Measurements from ENCODE around the gene RGS7BP. TPM values are rescaled to one million over a fixed set of nuclear protein-coding genes. Genes with fewer than 3 reads are reported as not detected.

The RGS7BP gene
- 0.20 and 0.22 TPM in 2 replicates for total RNA-seq

DNA sequence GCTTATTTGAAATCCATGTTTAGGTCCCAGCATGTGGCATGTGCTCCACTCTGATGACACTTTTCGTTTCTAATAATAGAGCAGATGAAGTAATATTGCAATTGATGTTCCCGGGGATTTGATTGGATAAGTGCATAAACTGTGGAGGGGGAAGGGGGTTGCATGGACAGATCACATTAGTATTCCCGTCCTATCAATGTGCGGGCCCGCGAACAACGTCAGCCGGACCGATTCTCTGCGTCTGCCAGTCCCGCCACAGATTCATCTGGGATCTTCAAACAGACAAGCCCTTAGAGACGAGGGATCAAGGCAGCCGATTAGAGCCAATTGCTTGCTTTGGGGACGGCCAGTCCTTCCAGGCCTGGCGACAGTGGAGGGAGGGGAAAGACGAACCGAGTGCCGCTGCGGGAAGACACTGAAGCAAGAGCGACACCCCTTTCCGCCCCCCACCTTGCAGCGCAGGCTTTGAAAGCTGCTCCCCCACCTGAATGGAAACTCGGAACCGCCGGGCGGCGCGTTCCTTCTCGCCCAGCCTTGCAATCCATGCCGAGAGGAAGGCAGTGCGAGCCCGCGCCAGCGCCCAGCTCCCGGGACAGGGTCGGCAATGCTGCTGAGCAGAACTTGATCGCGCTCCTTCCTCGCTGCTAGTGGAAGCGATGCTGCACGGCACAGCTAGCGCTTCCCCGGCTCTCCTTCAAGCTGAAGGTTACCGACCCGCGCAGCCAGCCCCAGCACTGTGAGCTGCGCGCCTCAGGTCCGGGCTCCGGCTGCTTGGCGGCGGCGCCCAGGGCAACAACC lies at the start of gene RGS7BP:
Gene RGS7BP (plus strand): TSS at position 247 of the 798 bp plus-strand sequence. CDS start 610 bp downstream, outside the sequence.
- DNase-seq (ENCODE audit: low read depth in 2 of 2): peak; percentile 27 to 52

DNA sequence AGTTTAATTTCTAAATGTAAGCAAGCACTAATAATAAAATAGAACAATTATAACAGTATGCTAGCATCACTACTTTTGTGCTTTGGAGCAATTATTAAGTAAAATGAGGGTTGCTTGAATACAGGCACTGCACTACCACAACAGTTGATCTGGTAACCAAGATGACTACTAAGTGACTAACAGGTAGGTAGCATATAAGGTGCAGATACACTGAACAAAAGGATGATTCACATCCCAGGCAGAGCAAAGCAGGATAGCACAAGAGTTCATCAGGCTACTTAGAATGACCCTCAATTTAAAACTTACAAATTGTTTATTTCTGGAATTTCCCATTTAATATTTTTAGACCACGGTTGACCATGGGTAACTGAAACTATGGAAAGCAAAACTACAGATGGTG lies 48.0 kb upstream of the RGS7BP start:
- no peak for DNase-seq (ENCODE audit: low read depth in 2 of 2)

DNA sequence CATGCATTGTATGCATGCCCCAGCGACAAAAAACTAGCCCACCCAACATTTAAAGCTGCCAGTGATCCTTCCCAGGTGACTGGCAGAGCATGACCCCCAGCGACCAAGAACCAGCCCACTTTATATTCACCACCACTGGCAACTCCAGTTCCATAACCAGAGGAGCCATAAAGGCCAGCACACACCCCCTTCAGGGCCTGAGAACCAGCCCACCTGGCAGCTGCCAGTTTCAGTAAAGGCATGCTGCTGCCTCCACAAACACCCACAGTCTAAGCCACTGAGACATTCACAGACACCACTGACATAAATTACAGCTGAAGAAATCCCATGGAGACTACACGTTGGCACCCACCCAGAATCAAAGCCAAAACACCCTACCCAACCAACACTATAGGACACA lies 46.9 kb upstream of the RGS7BP start:
- no peak for DNase-seq (ENCODE audit: low read depth in 2 of 2)

DNA sequence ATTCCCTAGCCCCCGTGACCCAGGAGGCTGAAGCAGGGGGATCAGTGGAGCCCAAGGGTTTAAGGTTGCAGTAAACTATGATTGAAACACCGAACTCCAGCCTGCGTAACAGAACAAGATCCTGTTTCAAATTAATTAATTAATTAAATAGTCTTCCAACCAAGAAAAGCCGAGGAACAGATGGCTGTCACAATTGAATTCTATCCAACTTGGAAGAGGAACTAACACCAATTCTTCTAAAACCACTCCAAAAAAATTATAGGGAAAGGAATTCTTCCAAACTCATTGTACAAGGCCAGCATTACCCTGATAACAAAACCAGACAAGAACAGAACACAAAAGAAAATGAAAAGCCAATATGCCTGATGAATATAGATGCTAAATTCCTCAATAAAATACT lies 43.4 kb upstream of the RGS7BP start:
- DNase-seq (ENCODE audit: low read depth in 2 of 2): no peak

DNA sequence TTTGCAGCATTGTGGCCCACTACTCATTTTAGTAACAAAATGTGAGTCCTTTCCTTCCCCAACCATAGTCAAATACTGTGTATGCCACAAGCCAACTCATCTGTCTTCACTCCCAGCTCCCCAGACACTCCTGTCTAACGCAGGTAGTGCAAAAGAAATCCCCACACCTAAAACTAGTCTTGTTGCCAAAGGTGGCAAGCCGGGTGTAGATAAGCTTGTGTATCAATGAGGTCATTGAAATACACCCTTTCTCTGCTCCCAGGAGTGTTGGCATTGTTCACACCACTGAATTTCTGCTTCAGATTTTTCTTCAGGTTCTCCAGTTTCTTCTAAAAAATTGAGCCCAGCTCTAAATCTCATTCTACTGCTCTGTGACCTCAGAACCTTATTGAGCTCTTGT lies 19.7 kb upstream of the RGS7BP start:
- no peak for DNase-seq (ENCODE audit: low read depth in 2 of 2)

DNA sequence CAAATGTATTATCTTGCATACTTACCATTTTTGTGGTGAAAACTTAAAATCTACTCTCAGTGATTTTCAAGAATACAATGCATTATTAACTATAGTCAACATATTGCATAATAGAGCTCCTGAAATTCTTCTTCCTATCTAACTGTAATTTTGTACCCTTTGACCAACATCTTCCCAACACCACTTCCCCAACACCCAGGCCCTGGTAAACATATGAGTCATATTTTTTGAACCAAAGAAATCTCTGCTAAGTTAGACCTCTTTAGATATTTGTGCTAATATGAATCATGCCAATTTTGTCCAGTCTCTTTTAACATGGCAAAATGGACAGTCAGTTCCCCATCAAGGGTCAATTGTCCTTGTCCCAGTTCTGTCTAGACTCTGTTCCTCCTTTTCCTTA lies 18.5 kb upstream of the RGS7BP start:
- no peak for DNase-seq (ENCODE audit: low read depth in 2 of 2)

DNA sequence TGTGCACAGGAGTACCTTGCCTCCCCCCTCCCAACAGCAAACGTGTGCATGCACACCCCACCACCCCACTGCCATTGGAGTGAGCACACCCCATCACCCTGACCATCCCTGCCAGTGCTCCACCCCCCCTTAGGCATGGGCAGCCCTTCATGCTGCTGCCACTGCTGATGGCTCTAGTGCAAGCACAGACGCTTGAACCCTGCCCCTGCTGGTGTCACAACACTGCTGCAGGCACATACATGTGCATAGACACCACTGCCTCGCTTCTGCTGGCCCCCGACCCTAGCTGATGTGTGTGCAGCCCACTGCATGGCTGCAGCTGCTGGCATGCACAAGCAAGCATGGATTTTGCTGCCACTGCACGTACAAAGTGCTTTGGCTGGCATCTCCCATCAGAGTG lies 16.0 kb upstream of the RGS7BP start:
- no peak for DNase-seq (ENCODE audit: low read depth in 2 of 2)

DNA sequence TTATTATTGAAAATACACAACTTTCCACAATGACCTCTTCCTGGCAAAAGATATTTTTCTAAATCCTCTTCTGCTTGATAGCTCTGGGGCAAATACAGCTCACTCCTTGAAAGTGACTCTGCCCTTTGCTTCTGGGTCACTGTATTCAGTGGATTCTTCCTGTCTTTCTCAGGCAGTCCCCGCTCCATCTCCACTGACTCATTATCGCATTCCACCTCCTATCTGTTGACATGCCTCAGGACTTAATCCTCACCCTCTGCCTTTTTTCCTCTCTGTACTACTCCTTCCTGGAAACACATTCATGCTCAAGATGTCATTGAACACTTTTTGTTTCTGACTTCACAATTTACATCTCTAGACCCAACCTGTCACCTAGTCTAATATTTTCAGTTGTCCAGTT lies 8.4 kb upstream of the RGS7BP start:
- DNase-seq (ENCODE audit: low read depth in 2 of 2): no peak

DNA sequence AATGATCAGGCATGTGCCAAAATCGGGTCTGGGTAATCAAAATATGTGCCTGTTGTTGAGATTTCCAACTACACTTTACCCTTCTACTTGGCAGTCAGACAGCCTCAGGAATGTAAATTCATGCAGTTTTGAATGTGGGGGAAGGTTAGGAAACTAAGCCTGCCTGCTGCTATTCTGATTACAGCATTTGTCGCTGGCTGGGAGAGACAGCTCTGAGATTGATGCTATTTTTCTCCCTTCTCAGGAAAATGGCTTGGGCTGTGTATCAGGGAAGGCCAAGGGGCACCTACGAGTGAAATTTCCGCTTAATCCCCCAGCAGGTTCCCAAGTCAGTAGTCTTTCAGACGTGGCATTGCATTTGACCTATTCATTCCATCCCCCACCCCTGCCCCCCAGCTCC lies 3.6 kb upstream of the RGS7BP start:
- peak in 1 of 2 donors; percentile 9 for DNase-seq (ENCODE audit: low read depth in 2 of 2)

DNA sequence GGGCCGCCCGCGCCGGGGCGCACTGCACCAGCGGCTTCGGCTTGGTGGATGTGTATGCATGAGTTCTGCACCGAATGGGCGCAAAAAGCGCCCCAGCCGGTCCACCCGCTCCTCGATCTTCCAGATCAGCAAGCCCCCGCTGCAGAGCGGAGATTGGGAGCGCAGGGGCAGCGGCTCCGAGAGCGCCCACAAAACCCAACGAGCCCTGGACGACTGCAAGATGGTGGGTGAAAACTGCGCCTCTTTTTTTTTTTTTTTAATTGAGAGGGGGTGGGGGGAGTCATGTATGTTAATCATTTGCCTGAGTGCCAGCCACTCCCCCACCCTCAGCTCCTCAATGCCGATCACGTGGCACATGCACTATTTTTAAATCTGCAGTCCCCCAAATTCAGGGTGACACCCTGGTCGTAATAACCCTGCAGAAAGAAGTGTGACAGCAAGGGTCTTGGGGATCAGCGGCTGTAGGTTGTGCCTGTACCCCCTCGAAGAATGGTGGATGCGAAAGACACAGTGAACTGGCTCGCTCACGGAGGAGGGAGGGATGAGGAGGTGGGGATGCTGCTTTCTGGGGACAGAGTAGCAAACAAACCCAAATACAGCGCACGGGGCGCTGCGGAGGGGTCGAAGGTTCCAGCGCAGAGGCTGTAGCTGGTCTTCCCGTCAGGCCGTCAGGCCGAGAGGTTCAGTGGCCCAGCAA lies 900 bp downstream of the RGS7BP start:
- no peak for DNase-seq (ENCODE audit: low read depth in 2 of 2)

DNA sequence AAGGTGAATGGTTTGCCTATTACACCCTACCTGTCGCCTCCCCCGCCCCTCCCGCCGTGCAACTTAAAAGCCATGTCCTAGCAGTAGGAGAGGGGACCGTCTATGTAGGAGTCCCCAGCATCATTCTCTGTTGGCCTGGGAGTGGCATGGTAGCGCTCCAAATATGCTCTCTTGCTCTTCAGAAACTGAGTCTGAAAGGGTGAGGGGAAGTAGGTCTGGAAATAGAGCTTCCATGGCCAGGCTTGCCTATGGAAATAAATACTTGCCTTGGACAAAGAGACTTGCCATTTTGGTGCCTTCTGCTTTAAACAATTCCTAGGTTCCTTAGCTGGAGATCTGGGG lies 1.4 kb downstream of the RGS7BP start:
- DNase-seq (ENCODE audit: low read depth in 2 of 2): no peak

DNA sequence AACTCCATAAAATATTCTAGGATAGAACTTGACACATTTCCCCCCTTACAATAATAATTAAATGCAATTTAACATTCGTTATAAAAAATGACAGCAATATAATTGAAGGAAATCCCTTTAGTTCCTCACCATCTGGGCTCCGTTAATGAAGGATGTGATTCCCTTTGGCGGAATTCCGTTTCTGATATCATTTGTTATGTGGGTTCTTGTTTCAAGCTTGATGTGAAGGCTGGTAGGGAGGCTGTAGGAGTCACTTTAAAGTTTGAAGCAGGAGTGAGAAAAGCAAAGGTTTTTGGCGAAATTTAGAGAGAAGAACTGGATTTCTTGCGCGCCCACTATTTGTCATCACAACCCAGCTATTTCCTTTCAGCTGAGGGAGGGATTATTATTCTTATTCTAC lies 4.0 kb downstream of the RGS7BP start:
- peak in 1 of 2 donors; percentile 87 for DNase-seq (ENCODE audit: low read depth in 2 of 2)

DNA sequence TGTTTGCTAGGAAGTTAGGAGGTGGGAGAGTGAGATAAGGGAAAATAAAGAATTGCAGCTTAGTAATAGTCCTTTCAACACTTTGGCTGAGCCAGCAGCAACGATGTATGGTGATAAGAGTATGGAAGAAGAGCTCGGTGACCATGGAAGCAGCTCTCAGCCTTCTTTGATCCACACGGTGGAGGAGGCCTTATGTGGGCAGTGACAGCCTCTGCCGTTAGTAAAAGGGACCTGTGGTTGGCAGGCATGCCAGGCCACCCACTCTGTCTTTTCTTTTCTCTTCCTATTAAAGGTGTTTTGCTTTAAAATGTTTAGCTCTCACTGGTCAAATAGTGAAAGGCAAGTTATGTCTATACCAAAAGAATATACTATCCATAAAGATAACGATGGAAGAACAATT lies 7.7 kb downstream of the RGS7BP start:
- DNase-seq (ENCODE audit: low read depth in 2 of 2): no peak

DNA sequence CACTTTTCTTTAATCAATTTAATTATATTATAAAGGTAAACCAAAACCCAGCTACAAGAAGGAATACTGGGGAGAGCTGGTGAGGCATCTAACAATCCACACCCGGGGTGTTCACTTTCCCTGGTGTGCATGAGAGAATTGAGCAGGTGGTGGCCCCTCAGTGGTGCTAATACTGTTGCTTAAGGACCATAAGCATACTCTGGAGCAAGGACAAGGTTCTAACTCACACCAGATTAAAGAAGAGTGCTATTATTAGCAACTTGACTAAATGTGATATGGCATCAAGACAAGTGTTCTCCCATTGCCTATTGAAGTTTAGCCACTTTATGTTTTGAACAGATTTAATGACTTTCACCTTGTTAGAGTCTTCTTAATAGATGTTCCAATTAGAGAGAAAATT lies 8.8 kb downstream of the RGS7BP start:
- DNase-seq (ENCODE audit: low read depth in 2 of 2): no peak

DNA sequence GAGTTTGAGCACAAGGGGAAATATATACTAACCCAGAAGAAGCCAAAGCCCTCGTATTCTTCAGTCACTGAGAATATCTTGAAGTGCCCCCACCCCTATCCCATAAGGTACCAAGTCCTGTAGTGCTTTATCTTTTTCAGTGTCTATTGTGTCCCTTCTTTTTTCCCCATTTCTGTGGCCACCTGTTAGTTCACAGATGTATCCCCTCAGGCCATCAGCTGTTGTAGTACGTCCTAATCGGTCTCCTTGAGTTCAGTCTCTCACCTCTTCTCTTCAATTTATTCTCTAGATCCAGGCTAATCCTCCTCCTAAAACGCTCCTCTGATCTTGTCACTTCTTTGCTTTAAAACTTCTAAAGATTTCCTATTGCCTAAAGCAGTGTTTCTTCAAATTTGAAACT lies 10.4 kb downstream of the RGS7BP start:
- DNase-seq (ENCODE audit: low read depth in 2 of 2): no peak

DNA sequence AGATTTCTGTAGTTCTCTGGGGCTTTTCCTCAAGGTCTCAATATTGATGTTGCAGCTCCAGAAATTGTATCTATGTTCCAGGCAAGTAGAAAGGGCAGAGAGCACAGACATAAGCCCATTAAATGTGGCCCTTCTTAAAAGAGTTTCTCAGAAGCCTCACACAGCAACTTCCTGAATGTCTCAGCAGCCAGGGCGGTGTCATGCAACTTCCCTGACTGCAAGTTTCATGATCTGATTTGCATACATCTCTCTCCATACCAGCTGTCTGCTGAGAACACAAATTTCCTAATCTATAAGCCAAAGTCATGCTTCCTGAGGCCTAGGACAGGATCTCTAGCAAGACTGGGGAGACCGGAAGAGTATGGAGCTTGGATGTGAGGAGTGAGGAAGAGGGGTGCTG lies 13.0 kb downstream of the RGS7BP start:
- no peak for DNase-seq (ENCODE audit: low read depth in 2 of 2)

DNA sequence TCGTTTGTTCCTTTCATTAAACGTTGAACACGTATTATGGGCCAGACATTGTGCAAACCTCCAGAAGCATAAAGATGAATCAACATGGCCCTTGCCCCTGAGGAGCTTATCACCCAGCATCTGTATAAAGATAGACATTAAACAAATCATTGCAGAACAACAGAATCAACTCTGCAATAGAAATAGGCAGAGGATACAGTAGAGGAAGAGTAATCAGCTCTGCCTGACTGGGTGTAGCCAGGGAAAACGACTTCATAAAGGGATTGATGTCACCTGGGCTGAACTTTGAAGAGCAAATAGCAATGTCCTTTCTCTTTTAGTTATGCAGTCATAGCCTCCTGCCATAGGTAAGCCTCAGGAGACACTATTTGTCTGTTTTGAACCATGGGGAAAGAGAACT lies 13.4 kb downstream of the RGS7BP start:
- DNase-seq (ENCODE audit: low read depth in 2 of 2): no peak

DNA sequence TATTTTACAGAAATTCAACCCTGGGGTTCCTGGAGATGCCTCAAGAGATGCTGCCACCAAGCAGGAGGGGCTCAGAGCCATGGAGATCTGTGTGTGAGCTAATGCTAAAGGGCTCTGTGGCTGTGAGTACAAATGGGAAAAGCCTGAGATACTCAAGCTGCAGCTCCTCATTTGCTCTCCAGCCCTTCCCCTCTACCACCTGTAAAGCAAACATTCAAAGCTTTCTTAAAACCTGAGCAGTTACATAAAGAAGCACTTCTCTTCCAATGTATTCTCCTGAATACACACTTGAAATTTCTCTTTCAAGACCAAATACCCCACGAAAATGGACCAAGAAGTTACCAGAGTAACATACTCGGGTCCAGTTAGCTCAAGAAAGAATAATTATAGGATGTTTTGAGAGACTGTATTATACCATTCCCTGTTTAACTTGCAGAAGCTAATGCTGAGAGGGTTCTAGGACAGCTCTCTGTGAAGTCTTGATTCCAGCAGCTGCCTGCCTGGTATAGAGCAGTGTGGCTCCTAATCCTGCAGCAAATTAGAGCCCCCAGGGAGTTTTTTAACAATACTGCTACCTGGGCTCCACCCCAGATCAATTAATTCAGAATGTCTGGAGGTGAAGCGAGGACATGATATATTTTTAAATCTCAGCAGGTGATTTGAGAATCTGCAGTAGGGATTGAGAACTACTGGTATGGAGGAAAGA lies 21.1 kb downstream of the RGS7BP start:
- no peak for DNase-seq (ENCODE audit: low read depth in 2 of 2)

DNA sequence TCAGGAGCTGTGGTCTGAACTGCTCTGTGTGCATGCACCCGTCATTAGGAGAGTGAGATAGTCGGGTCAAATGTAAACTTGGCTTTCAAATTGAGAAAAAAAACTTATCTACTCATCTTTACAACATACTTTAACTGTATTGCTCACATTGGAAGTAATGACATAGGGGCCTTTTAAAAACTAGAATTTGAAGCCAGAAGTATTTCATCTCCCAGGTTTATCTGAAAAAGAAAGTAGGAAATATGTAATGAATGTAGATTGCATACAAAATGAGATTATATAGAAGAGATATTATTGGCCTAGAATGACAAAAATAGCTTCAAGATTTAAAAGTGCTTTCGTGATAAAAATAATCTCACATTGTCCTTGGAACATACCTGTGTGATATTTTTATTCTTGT lies 24.3 kb downstream of the RGS7BP start:
- DNase-seq (ENCODE audit: low read depth in 2 of 2): no peak

DNA sequence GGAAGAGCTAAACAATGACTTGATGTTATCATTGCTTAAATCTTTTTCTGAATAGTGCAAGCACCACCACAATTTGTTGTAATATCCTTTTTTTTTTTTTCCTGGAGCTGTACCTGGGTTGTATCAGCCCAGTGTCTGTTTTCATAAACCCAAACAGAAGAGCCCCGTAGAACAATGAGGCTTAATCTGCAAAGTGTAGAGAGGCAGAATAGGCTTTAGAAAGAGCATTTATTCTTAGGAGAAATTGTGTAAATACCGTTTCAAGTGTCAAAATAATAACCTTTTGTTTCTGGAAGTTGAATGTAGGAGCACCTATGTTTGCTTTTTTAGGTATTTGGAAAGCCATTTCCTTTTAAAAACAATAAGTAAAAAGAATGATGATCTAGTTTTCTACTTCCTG lies 26.4 kb downstream of the RGS7BP start:
- DNase-seq (ENCODE audit: low read depth in 2 of 2): no peak

DNA sequence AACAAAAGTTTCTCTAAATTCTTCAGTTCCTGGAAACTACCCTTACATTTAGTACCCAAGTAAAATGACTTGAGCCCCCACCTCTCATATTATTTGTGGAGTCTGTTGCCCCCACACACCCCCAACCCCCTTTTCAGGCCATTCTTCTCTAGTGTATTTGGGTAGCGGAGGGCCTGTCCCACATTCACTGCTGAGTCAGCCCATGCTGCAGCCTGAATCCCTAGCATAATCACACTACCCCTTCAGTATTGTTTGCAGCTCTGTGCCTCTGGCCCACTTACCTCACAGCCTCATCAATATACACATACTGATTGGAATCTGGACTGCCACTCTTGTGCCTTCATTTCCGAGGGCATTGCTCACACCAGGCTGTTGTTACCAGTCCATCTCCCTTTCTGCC lies 26.8 kb downstream of the RGS7BP start:
- DNase-seq (ENCODE audit: low read depth in 2 of 2): no peak

DNA sequence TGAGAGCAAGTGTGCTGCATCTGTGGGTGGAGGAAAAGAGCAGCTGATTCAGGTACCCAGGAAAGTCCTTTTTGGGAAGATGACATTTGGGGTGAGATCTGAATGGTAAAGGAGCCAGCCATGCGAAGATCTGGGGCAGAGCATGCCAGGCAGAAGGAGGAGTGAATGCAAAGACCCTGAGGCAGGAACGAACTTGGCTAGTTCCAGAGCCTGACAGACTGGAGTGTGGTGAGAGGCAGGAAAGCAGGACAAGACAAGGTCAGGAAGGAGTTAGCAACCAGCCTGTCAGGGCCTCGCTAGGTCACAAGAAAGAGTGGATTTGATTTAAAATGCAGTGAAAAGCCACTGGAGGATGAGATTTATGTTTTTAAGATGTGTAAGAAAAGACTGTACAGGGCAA lies 28.2 kb downstream of the RGS7BP start:
- DNase-seq (ENCODE audit: low read depth in 2 of 2): no peak

DNA sequence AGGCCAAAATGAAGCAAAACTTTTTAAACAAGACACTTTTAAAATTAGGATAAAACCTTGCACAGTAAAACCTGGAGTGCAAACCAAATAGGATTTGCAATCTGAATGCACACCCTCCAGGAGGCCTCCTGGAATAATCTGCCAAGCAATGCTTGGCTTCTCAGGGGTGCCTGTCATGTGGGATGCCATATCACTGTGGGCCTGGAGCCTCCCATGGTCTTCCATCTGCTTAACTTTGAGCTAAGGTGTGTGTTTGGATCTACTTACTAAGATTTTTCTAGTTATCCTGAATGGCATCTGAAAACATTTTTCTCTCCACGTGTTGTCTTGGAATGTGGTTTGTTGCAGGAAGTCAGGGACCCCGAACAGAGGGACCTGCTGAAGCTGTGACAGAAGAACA lies 52.1 kb downstream of the RGS7BP start:
- no peak for DNase-seq (ENCODE audit: low read depth in 2 of 2)
